NT2/D1 (cell line): ENCODE data around the gene GPR82.

Experiments used
- DNase-seq: peaks from one replicate; pipeline ENCODE4 v3.0.0-alpha.2; 2011; ENCODE audit warnings: low read depth, low spot score
- H3K27me3 ChIP-seq: 2 replicates; pipeline ENCODE4 v1.6.0; 2011; ENCODE audit warnings: mild to moderate bottlenecking; ENCODE audit not compliant: insufficient read length, insufficient read depth
- H3K36me3 ChIP-seq: 2 replicates; pipeline ENCODE4 v1.6.1; 2011; ENCODE audit warnings: mild to moderate bottlenecking, low read length, mixed read lengths; ENCODE audit not compliant: insufficient read depth, insufficient read length
- H3K4me1 ChIP-seq: 2 replicates; pipeline ENCODE4 v1.5.1; 2011; ENCODE audit not compliant: insufficient read depth, insufficient read length
- H3K4me3 ChIP-seq: 2 replicates; pipeline ENCODE4 v1.5.1; 2011; ENCODE audit warnings: low read depth; ENCODE audit not compliant: insufficient read length
- H3K9ac ChIP-seq: 2 replicates; pipeline ENCODE4 v1.6.0; 2011; ENCODE audit warnings: low read depth; ENCODE audit not compliant: insufficient read length
- H3K9me3 ChIP-seq: 2 replicates; pipeline ENCODE4 v1.5.1; 2011; ENCODE audit warnings: mild to moderate bottlenecking, low read length; ENCODE audit not compliant: insufficient read depth
- SUZ12 ChIP-seq: IDR thresholded peaks from 2 replicates; pipeline ENCODE4 v1.6.1; 2011; ENCODE audit not compliant: insufficient read length, insufficient read depth; ENCODE audit errors: extremely low read depth
- YY1 ChIP-seq: IDR thresholded peaks from 2 replicates; pipeline ENCODE4 v1.6.1; 2011; ENCODE audit not compliant: insufficient read length, insufficient read depth
- ZNF274 ChIP-seq: IDR thresholded peaks from 2 replicates; pipeline ENCODE4 v1.6.1; 2011; ENCODE audit warnings: mild to moderate bottlenecking, low read depth, low read length

The GPR82 gene

DNA sequence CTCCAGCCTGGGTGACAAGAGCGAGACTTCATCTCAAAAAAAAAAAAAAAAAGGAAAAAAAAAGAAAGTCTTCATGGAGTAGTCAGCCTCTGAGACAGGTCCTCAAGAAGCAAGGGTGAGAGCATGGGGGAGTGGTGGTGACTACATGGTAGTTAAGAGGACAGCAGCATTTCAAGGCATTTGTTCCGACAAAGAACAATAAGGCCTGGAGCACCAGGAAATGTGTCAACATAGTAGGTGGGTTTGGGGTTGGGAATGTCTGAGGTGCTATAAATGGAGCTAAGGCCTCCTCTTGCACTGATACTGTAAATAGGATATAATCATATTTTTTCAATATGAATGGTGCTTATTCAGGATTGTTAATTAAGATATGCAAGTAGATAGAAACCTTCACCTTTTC lies 34.4 kb downstream of the GPR82 start:
- Histone ChIP-seq H3K36me3 (no peaks in the 10 kb centered on the region), H3K9ac (no peak overlapping the region), H3K9me3 (no peaks in the 10 kb centered on the region), H3K4me1 (no peaks in the 10 kb centered on the region), H3K4me3 (no peak overlapping the region), H3K27me3 (no peaks in the 10 kb centered on the region)
- DNase-seq, result no peak
- TF ChIP-seq SUZ12, result no peak
- TF ChIP-seq YY1, result no peak
- no peak for TF ChIP-seq ZNF274

DNA sequence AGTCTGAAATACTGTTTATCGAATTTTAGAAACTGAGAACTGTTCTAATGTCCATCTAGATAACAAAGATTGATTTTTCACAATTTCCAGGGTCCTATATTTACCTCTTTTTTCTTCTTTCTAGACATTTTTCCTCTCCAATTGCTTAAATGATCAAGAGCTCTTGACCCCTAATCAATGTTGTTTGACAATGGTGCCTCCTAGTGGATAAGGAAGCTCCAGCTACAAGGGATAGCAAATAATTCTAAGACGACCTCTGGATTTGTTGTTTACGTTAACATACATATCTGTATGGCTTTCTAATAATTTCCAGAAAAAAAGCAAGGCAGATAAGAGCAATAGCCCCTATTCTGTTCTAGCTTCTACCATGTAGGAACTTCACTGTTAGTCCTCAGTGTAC lies 35.8 kb downstream of the GPR82 start:
- Histone ChIP-seq H3K9me3 (no peaks in the 10 kb centered on the region), H3K4me1 (no peaks in the 10 kb centered on the region), H3K4me3 (no peak overlapping the region), H3K36me3 (no peaks in the 10 kb centered on the region), H3K9ac (no peak overlapping the region), H3K27me3 (no peaks in the 10 kb centered on the region)
- peak; percentile 23 for DNase-seq
- no peak for TF ChIP-seq YY1
- TF ChIP-seq ZNF274, result no peak
- TF ChIP-seq SUZ12, result no peak

DNA sequence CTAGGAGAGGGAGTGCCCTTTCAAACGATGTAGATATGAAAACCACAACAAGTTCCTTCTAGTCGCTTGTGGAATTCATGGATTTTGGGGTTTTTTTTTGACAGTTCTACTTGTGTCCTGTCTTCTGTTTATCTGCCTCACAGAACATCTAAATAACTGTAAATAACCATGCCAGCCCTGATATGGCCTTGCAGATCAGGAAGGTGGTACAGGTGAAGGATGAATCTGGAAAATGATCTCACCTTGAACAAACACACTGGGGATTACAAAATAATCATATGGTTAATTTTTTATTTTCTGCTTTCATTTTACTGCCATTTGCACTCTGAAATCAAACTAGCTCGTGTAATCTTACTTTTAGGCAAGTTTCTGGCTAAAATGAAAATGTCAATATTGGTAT lies 37.2 kb downstream of the GPR82 start:
- DNase-seq, result no peak
- TF ChIP-seq YY1 (no peak), SUZ12 (no peak), ZNF274 (no peak)
- no peak overlapping the region for H3K9ac ChIP-seq
- H3K27me3 ChIP-seq, result no peaks in the 10 kb centered on the region
- no peaks in the 10 kb centered on the region for H3K9me3 ChIP-seq
- H3K36me3 ChIP-seq, result no peaks in the 10 kb centered on the region
- no peaks in the 10 kb centered on the region for H3K4me1 ChIP-seq
- H3K4me3 ChIP-seq, result no peak overlapping the region

DNA sequence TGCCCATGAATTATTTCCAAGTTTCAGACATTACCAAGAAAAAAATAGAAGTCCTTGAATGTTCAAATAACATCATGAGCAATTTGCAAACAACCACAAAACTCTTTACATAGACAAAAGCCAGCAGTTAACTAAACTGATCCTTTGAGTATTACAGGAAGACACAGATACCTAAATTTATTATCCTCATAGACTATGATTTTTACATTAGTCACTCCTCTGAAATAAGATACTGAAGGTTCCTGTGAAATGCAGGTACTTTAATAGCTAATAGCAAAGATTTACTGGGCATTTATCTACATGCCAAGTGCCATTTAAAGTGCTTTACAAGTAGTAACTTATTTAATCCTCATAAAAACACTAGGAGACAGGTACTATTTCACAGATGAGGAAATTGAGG lies 37.7 kb downstream of the GPR82 start:
- H3K9ac ChIP-seq, result no peak overlapping the region
- H3K27me3 ChIP-seq, result no peaks in the 10 kb centered on the region
- H3K9me3 ChIP-seq, result no peaks in the 10 kb centered on the region
- H3K4me1 ChIP-seq, result no peaks in the 10 kb centered on the region
- TF ChIP-seq YY1, result no peak
- TF ChIP-seq SUZ12, result no peak
- no peak for TF ChIP-seq ZNF274
- H3K36me3 ChIP-seq, result no peaks in the 10 kb centered on the region
- no peak overlapping the region for H3K4me3 ChIP-seq
- DNase-seq, result no peak

DNA sequence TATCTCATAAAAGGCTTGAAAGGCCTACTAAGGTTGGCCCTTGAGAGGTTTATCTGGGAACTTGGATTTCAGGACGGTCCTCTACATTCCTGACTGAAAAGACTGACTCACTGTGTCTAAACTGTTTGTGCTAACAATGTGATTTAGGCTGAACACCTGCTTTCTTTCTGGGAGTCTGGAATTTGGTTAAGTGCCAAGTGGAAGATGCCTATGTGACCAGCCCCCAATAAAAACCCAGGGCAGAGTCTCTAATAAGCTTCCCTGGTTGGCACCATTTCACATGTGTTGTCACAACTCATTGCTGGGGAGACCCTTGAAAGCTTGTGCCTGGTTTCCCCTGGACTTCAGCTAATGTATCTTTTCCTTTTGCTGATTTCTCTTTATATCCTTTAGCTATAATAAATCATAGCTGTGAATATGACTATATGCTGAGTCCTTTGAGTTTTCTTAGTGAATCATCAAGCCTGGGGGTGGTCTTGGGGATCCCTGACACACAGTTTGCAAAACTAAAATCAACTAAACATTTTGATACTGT lies 55.1 kb downstream of the GPR82 start:
- no peak overlapping the region for H3K9ac ChIP-seq
- DNase-seq, result no peak
- H3K4me1 ChIP-seq, result no peaks in the 10 kb centered on the region
- no peaks in the 10 kb centered on the region for H3K27me3 ChIP-seq
- TF ChIP-seq ZNF274 (no peak), YY1 (no peak), SUZ12 (no peak)
- no peaks in the 10 kb centered on the region for H3K9me3 ChIP-seq
- no peaks in the 10 kb centered on the region for H3K36me3 ChIP-seq
- H3K4me3 ChIP-seq, result no peak overlapping the region
